GM21737 (cell line): ENCODE measurements around the gene SRSF2.
A peak's percentile ranks its signal among the peaks of the same experiment; 100 is the strongest.
"Not testable (repeated sequence)": the region's sequence is repeated elsewhere in the genome, so short reads cannot be mapped to it uniquely, and the experiment has no call there.

Source experiments
- ATAC-seq: cut with Tn5 transposase; IDR thresholded peaks from one replicate; pipeline ENCODE4 v1.9.1; 2021; ENCODE audit warnings: mild to moderate bottlenecking, moderate library complexity; ENCODE audit not compliant: unreplicated experiment

The SRSF2 gene

GRCh38 chr17:76737082-76737675, at the start of gene SRSF2:
Gene SRSF2 (minus strand): TSS chr17:76737331. CDS start chr17:76737160, 171 bp downstream.
- peak; percentile 65 for ATAC-seq

GRCh38 chr17:76784926-76785325, 47.8 kb upstream of the SRSF2 start:
- no peak for ATAC-seq

DNA sequence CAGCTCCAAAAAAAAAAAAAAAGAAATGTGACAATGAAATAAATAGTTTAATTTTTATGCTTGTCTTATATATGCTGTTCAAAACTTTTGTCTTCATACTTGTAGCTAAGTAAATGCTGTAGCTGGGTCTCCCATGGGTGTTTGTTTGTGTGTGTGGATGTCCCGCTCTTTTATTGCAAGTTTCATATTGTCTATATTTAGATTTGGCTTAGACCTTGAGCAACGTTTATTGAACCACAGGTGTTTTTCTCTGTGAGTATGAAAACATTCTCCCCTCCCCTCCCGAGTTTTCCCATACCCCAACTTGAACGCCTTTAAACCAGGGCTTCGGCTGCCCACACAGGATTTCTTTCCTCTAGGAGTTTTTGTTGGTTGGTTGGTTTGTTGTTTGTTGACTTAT, 46.0 kb upstream of the SRSF2 start:
- ATAC-seq, result no peak

- ATAC-seq, result no peak
Measured at GRCh38 chr17:76781056-76781982, 44.2 kb upstream of the SRSF2 start.

- ATAC-seq, result no peak
Measured at GRCh38 chr17:76775021-76775600, 38.0 kb upstream of the SRSF2 start.

- no peak for ATAC-seq
Measured at GRCh38 chr17:76772842-76773525, 35.9 kb upstream of the SRSF2 start.

GRCh38 chr17:76758570-76758969, 21.4 kb upstream of the SRSF2 start:
- no peak for ATAC-seq

DNA sequence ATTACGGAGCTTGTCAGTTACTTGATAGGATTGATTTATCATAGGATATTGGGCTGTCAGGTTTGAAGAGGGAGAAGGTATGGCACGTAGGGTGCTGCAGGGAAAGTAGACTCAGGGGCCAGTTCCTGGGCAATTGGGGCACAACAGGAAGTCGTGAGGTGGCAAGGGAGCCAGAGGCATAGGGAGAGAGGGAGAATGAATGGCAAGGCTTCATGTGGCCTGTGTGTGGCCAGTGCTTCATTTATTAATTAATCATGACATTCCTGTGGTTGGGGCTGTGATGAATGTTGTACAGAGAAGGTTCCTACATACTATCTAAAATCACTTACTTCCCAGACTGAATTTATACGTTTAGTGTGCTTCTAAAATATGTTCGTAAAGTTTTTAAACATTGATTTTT, 20.1 kb upstream of the SRSF2 start:
- ATAC-seq, result no peak

DNA sequence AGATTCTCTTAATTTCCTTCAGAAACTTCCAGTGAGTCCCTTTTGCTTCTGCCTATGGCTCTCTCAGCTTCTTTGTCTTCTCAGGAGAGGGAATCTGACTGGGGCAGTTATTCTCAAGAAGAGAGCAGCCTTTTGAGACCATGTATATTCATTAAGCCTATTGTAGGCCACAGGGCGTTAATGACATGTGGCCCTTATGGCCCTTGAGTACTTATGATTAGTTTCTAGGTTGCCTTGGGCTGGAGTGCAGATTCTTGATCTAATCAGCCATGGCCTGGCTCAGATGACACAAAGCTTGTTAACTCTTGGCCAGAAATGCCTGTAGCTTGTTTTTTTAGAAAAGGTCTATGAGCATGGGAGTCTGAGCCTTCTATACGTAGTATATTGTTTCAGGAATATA, 18.2 kb upstream of the SRSF2 start:
- no peak for ATAC-seq

GRCh38 chr17:76753061-76753961, 16.2 kb upstream of the SRSF2 start:
- ATAC-seq, result no peak

DNA sequence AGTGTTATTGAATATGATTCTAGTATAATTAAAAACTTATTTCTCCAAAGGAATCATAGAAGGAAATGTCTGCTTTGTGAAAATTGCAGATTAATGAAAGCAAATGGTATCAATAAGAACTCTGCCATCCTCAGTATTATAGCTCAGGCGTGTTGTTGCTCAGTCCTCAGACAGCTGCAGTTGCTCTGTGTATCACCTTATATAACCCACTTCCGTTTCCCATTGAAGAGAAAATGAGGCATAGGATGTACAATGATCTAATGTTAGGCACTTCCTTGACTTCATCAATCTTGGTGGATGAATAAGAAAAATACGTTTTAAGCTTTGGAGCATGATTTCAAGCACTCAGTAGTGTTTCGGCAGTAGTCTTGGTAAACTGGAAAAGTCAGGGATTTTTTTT, 14.9 kb upstream of the SRSF2 start:
- no peak for ATAC-seq

- no peak for ATAC-seq
Measured at GRCh38 chr17:76751416-76751993, 14.4 kb upstream of the SRSF2 start.

DNA sequence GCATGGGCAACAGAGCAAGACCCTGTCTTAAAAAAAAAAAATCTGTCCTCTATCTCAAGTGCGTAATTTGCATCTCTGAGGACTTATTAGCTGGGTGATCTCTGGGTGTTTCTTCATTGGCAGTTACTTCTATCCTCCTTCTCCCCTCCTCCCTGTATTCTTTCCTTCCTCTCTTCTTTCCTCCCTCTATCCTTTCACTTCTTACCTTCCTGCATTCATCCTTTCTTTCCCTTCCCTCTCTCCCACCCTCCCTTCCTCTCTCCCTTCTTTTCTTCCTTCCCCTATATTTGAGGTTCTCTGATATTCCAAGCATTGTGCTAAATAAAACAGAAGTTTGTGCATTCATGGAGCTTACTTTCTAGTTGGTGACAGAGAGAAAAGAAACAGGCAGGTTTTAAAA, 11.5 kb upstream of the SRSF2 start:
- no peak for ATAC-seq

- ATAC-seq, result no peak
Measured at GRCh38 chr17:76747716-76748363, 10.7 kb upstream of the SRSF2 start.

- ATAC-seq, result not testable (repeated sequence)
Measured at GRCh38 chr17:76745785-76746184, 8.7 kb upstream of the SRSF2 start.

DNA sequence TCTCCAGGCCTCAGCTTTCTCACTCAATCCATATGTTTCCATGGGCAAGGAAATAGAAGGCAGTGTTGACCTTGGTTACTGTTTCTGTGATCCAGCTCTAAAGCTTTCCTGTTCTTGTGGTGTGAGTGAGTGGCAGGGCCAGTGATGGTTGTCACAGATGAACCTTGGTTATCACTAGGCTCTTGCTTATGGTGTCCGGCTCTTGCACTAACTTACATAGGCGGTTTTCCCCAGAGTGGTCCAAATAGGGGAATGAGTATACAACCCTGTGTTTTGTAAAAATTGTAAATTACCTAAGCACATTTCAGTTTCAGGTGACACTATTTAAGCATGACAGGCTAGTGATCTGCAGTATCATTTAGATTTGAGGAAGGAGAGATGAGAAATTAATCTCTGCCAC, 7.6 kb upstream of the SRSF2 start:
- ATAC-seq, result no peak

DNA sequence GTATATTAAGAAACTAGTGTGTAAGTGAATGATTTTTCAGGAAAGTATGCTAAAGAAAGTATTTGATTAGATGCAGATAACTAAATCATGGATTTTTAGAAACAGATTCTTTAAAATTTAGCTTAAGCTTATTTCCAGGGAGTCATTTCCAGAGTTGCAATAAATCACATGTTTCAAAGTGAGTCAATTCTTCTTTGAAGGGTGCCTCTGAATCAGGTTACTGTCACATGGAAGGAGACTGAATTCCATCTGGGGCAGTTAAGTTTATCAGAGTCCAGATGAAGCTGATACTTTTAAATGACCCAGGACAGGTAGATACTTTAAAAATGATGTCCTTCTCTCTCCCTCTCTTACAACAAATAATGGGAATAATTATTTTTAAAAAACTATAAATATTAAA, 5.8 kb upstream of the SRSF2 start:
- ATAC-seq, result no peak

- no peak for ATAC-seq
Measured at GRCh38 chr17:76740329-76741118, 3.4 kb upstream of the SRSF2 start.
